NCI-H187 treated with DMSO at 0.1 percent for 48 hours (cell line): ENCODE results near the gene SUPT5H.
"Not testable (repeated sequence)": the region's sequence is repeated elsewhere in the genome, so short reads cannot be mapped to it uniquely, and the experiment has no call there.

ENCODE experiments used
- DNase-seq: peaks from one replicate; lab custom pipeline; 2025; lab: John Stamatoyannopoulos, UW

SUPT5H gene

DNA sequence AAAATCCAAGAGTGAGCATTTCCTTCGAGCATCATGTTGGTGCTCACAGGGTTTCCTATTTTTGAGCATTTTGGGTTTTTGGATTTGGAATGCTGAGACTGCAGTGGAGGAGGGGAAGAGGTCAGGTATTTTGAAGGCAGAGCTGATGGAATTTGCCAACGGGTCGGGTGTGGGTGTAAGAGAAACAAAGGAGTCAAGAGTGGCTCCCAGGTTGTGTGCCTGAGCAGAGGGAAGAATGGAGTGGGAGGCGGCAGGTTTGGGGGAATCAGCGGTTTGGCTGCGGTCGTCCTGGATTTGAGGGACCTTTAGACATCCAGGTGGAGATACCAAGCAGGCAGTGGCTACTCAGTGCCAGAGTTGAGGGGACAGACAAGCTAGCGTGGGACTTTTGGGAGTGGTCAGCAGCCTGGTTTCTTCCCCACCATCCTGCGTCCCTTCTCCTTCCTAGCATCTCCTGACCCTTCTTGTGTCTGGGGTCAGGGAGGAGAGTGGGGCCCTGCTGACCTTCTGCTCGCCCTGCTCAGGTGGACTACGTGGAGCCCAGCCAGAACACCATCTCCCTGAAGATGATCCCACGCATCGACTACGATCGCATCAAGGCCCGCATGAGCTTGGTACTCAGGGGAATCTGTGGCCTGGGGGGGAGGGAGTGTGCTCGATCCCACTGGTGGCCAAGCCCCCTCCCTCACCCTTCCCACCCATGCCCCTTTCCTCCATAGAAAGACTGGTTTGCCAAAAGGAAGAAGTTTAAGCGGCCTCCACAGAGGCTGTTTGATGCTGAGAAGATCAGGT, 20.8 kb downstream of the SUPT5H start:
- no peak for DNase-seq

- no peak for DNase-seq
Observed at GRCh38 chr19:39467941-39468340, 22.6 kb downstream of the SUPT5H start.

- DNase-seq = no peak
Observed at GRCh38 chr19:39469036-39469435, 23.7 kb downstream of the SUPT5H start.

GRCh38 chr19:39469567-39469966, 24.2 kb downstream of the SUPT5H start:
- no peak for DNase-seq

- no peak for DNase-seq
Observed at GRCh38 chr19:39470724-39471339, 25.4 kb downstream of the SUPT5H start.

- no peak for DNase-seq
Observed at GRCh38 chr19:39471756-39472536, 26.6 kb downstream of the SUPT5H start.

DNA sequence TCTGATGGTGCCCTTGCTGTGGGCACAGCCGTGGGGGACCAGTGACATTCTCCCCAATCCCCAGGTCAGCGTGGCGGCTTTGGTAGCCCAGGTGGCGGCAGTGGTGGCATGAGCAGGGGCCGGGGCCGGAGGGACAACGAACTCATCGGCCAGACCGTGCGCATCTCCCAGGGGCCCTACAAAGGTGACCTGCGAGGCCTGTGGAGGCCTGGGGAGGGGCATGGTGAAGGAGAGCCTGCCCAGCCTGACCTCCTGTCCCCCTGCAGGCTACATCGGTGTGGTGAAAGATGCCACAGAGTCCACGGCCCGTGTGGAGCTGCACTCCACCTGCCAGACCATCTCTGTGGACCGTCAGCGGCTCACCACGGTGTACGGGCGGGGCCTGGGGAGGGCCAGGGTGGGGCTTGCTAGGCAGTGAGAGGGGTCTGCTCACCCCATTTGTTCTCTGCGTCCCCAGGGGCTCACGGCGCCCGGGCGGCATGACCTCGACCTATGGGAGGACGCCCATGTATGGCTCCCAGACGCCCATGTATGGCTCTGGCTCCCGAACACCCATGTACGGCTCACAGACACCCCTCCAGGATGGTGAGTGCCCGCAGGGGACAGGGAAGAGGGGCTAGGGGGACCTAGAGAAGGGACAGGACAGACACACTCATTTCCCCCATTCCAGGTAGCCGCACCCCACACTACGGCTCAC, 27.5 kb downstream of the SUPT5H start:
- DNase-seq = no peak

DNA sequence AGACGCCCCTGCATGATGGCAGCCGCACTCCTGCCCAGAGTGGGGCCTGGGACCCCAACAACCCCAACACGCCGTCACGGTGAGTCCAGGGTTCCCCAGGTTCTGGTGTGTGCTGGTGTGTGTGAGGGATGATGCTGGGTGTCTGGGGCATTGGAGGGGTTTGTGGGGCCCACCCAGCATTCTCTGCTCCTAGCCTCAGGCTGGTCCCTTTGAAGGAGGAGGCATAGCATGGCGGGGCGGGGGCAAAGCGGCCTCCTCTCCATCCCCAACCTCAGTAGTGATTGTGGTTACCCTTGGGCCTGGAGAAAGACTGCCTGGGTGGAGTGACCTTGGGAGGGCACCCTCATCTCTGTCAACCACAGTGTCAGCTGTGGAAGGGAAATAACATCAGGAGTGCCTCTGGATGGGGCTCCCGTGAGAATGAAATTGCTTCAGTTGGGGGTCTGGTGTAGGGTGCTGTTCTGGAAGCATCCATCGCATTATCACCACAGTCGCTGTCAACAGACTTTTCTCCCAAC, 28.1 kb downstream of the SUPT5H start:
- no peak for DNase-seq

- no peak for DNase-seq
Observed at GRCh38 chr19:39474139-39474620, 28.8 kb downstream of the SUPT5H start.

- DNase-seq = no peak
Observed at GRCh38 chr19:39475748-39476147, 30.4 kb downstream of the SUPT5H start.

DNA sequence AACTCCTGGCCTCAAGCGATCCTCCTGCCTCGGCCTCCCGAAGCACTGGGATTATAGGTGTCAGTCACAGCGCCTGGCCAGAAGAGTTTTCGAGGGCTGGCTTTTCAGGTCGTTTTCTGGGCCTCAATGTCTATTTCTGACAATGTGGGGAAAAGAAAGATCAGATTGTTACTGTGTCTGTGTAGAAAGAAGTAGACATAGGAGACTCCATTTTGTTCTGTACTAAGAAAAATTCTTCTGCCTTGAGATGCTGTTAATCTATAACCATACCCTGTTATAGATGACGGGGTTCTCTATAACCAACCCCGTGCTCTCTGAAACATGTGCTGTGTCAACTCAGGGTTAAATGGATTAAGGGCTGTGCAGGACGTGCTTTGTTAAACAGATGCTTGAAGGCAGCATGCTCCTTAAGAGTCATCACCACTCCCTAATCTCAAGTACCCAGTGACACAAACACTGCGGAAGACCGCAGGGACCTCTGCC, 34.0 kb downstream of the SUPT5H start:
- DNase-seq = not testable (repeated sequence)

DNA sequence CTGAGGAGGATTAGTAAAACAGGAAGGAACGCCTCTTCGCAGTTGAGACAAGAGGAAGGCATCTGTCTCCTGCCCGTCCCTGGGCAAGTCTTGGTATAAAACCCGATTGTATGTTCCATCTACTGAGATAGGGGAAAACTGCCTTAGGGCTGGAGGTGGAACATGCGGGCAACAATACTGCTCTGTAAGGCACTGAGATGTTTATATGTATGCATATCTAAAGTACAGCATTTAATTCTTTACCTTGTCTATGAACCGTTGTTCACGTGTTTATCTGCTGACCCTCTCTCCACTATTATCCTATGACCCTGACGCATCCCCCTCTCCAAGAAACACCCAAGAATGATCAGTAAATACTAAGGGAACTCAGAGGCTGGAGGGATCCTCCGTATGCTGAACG, 34.5 kb downstream of the SUPT5H start:
- no peak for DNase-seq

DNA sequence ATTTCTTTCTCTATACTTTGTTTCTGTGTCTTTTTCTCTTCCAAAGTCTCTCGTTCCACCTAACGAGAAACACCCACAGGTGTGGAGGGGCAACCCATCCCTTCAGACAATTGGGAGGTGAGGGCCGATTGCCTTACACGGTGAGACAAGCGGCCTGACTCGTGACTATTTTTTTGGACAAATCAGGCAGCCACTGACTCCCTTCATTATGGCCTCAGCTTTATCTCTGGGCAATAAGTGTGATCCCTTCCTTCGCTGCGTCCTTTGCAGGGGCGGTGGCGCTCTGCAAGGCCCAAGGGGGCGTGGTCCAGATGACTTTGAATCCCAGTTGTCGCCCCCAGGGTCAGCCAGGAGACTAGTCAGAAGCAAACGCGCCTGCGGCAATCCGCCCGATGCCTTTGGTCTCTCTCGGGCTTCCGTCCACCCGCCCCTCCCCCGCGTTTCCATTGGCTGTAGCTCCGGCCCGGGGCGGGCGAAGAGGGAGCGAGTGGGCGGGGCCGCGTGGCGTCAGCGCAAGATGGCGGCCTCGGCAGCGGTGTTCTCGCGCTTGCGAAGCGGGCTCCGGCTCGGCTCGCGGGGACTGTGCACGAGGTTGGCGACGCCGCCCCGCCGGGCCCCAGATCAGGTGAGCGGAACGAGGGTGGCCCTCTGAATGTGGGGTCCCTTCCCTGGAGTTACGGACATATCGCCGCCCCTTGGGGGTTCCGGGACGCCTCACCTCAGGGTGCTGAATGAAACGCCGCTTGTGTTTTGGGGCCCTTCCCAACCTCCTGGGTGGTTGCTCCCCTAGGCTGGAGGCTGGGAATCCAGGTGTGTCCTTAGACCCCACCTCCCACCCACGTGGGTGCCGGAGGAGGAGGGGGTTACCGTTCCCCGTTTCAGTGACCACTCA, 35.2 kb downstream of the SUPT5H start, which contains the start of gene TIMM50:
Gene TIMM50 (plus strand): TSS at position 502 of the 892 bp plus-strand sequence. CDS start 16 bp downstream, at position 518.
- DNase-seq = peak; percentile 78

- DNase-seq = no peak
Observed at GRCh38 chr19:39481229-39481545, 35.8 kb downstream of the SUPT5H start.

DNA sequence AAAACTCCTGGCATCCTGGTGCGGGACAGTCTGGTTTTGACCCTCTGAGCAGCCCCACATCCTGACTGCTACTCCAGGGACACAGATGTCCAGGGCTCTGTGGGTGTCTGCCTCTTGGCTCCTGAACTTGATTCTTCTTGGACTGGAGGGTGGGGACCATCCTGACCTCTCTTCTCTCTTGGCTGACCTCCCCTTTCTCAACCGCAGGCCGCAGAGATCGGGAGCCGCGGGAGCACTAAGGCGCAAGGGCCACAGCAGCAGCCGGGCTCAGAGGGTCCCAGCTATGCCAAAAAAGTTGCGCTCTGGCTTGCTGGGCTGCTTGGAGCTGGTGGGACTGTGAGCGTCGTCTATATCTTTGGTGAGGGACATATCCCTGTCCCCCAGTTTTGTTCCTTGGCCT, 36.3 kb downstream of the SUPT5H start:
- no peak for DNase-seq

- no peak for DNase-seq
Observed at GRCh38 chr19:39483141-39483540, 37.8 kb downstream of the SUPT5H start.

GRCh38 chr19:39489756-39490155, 44.4 kb downstream of the SUPT5H start:
- no peak for DNase-seq

- DNase-seq = no peak
Observed at GRCh38 chr19:39492225-39492624, 46.8 kb downstream of the SUPT5H start.

DNA sequence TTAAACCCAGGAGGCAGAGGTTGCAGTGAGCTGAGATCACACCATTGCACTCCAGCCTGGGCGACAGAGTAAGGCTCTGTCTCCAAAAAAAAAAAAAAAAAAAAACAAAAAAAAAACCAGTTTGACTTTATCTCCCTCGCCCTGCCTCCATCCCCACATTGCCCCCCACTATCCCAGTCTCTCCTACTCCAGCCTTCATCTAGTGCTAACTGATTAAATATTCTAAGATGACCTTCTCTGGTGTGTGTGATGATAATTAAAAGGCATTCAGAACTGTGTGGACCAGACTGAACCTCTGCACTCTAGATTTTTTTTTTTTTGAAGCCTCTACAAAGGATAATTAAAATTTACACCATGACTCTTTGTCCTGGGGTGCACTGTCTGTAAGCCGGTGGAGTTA, 47.4 kb downstream of the SUPT5H start:
- DNase-seq = no peak

GRCh38 chr19:39494661-39495060, 49.3 kb downstream of the SUPT5H start:
- DNase-seq = no peak

- no peak for DNase-seq
Observed at GRCh38 chr19:39496063-39496462, 50.7 kb downstream of the SUPT5H start.
